Adrenal gland (tissue), 5 donors: Measurements from ENCODE around the gene AGBL1.

Source experiments
- CTCF ChIP-seq, 6 experiments: fragments of 450-650 bp in 4 of 6; fragments of 200-600 bp in 2 of 6; sonication (generic) in 1 of 6; IDR thresholded peaks; 1 replicate in 5 of 6; 2 replicates in 1 of 6; pipeline versions ENCODE4 v1.5.1 to v1.8.0; 2016 to 2021; ENCODE audit warnings: antibody characterized with exemption in 6 of 6, mild to moderate bottlenecking in 2 of 6, moderate library complexity in 1 of 6
- POLR2A ChIP-seq, 2 donors: fragments of 450-650 bp; IDR thresholded peaks; one replicate each; pipeline ENCODE4 v1.6.1; 2017; ENCODE audit warnings: antibody characterized with exemption in 2 of 2, mild to moderate bottlenecking in 2 of 2, moderate library complexity in 1 of 2
- donor health status: DM: no; HTN: no; CAD: no.

GRCh38 chr15:86256628-86257027, 177.0 kb downstream of the AGBL1 start:
- TF ChIP-seq CTCF (IDR thresholded peaks at IDR 0.05), result no peak
- no peak for TF ChIP-seq POLR2A (IDR thresholded peaks at IDR 0.05)
